Natural killer cell (primary cell): ENCODE results near the gene CYGB. TPM values are rescaled to one million over a fixed set of nuclear protein-coding genes. Genes with fewer than 3 reads are reported as not detected.

Experiments used
- ATAC-seq, 3 donors: fragments of 150-1000 bp in 2 of 3; fragments of 200-7000 bp in 1 of 3; cut with Tn5 transposase; 1 replicate in 1 of 3; 2 replicates in 2 of 3; pipeline ENCODE4 v1.10.0; 2021; ENCODE audit warnings: mild to moderate bottlenecking in 2 of 3, moderate library complexity in 2 of 3
- DNase-seq, 2 donors: peaks; one replicate each; pipeline versions ENCODE4 v3.0.0 to v3.0.0-alpha.2; 2013 to 2021; ENCODE audit warnings: mixed read lengths in 1 of 2
- H3K27ac ChIP-seq: one replicate; pipeline ENCODE4 v1.5.1; 2013; ENCODE audit warnings: mild to moderate bottlenecking, low read length
- H3K27me3 ChIP-seq: one replicate; pipeline ENCODE4 v1.6.1; 2013; ENCODE audit warnings: low read length; ENCODE audit not compliant: control insufficient read depth, insufficient read depth
- H3K36me3 ChIP-seq: one replicate; pipeline ENCODE4 v1.6.1; 2013; ENCODE audit warnings: low read length; ENCODE audit not compliant: control insufficient read depth, insufficient read depth
- H3K4me1 ChIP-seq: one replicate; pipeline ENCODE4 v1.6.1; 2013; ENCODE audit warnings: low read length; ENCODE audit not compliant: control insufficient read depth, insufficient read depth
- H3K4me3 ChIP-seq: one replicate; pipeline ENCODE4 v1.5.1; 2013; ENCODE audit warnings: low read length
- H3K9me3 ChIP-seq: one replicate; pipeline ENCODE4 v1.6.1; 2013; ENCODE audit warnings: low read length; ENCODE audit not compliant: control insufficient read depth, insufficient read depth
- H3K27ac Mint-ChIP-seq, 2 donors: one replicate each; pipeline ENCODE4 v1.8.0; 2022; ENCODE audit warnings: mild to moderate bottlenecking in 2 of 2, mixed read lengths in 2 of 2, moderate library complexity in 1 of 2
- H3K27me3 Mint-ChIP-seq, 2 donors: one replicate each; pipeline ENCODE4 v1.8.0; 2022; ENCODE audit warnings: low read depth in 2 of 2, mixed read lengths in 2 of 2
- H3K36me3 Mint-ChIP-seq: one replicate; pipeline ENCODE4 v1.8.0; 2022; ENCODE audit warnings: mixed read lengths
- H3K4me1 Mint-ChIP-seq, 2 donors: one replicate each; pipeline ENCODE4 v1.8.0; 2022; ENCODE audit warnings: mixed read lengths in 2 of 2
- H3K4me3 Mint-ChIP-seq: one replicate; pipeline ENCODE4 v1.8.0; 2022; ENCODE audit warnings: mild to moderate bottlenecking, moderate library complexity, mixed read lengths
- H3K9me3 Mint-ChIP-seq, 2 donors: one replicate each; pipeline ENCODE4 v1.8.0; 2022; ENCODE audit warnings: mixed read lengths in 2 of 2
- CTCF ChIP-seq: fragments of 200-600 bp; IDR thresholded peaks from one replicate; pipeline ENCODE4 v1.8.0; 2022; ENCODE audit warnings: antibody characterized with exemption
- WGBS: methylation state at CpG from one replicate; pipeline ENCODE4 v1.1.7; 2013; ENCODE audit warnings: missing lambda C conversion rate; ENCODE audit not compliant: insufficient coverage; 5-methylcytosine and 5-hydroxymethylcytosine counted together
- intact Hi-C: fragments of 100-400 bp; cut with micrococcal nuclease; formaldehyde crosslinking; loops from one replicate; pipeline ENCODE4 v1.14.2; 2022
- total RNA-seq, 4 donors: library from RNA; stranded (reverse); fragments of 120-200 nt in 1 of 4; gene quantifications; one replicate each; pipeline versions ENCODE4 v1.2.3 to v1.2.4, GENCODE V29; 2013 to 2022

The CYGB gene
- total RNA-seq, 3 donors from 2014 or later (not counting 1 experiment from before 2014, with no cell fraction given): 0.12 to 0.33 (median 0.16) TPM

- TF ChIP-seq CTCF: no peak
- DNase-seq (no peak), ATAC-seq (no peak)
- WGBS: 97% methylated on average over 21 of the region's 22 CpGs
- intact Hi-C loops: no loop called here
- peaks cover 7% of the 10 kb centered on the region for H3K36me3 ChIP-seq
- Mint-ChIP-seq H3K9me3 (no peaks in the 10 kb centered on the region), H3K27ac (peak overlapping the region; percentile 74 to 79), H3K36me3 (no peaks in the 10 kb centered on the region), H3K4me1 (peaks cover 33 to 46% of the 10 kb centered on the region in 2 donors), H3K4me3 (no peak overlapping the region), H3K27me3 (no peaks in the 10 kb centered on the region)
- peaks cover 69% of the 10 kb centered on the region for H3K4me1 ChIP-seq
- no peak overlapping the region for H3K4me3 ChIP-seq
- no peak overlapping the region for H3K27ac ChIP-seq
- H3K9me3 ChIP-seq: no peaks in the 10 kb centered on the region
- no peaks in the 10 kb centered on the region for H3K27me3 ChIP-seq
Observed at GRCh38 chr17:76487451-76488192, 49.9 kb downstream of the CYGB start.

GRCh38 chr17:76485569-76485968 is 51.9 kb downstream of the CYGB start:
- H3K27me3 ChIP-seq: no peaks in the 10 kb centered on the region
- no peak overlapping the region for H3K27ac ChIP-seq
- WGBS: 31% methylated on average over 11 of the region's 11 CpGs
- no peak for TF ChIP-seq CTCF
- H3K27me3 Mint-ChIP-seq: no peaks in the 10 kb centered on the region
- H3K4me1 Mint-ChIP-seq: peaks cover 20 to 36% of the 10 kb centered on the region in 2 donors
- no peak overlapping the region for H3K4me3 ChIP-seq
- H3K36me3 ChIP-seq: peaks cover 13% of the 10 kb centered on the region
- no peaks in the 10 kb centered on the region for H3K36me3 Mint-ChIP-seq
- ATAC-seq (no peak), DNase-seq (no peak)
- H3K27ac Mint-ChIP-seq: peak overlapping the region; percentile 57 to 83
- H3K4me3 Mint-ChIP-seq: no peak overlapping the region
- intact Hi-C loops: no loop called here
- no peaks in the 10 kb centered on the region for H3K9me3 ChIP-seq
- H3K9me3 Mint-ChIP-seq: no peaks in the 10 kb centered on the region
- H3K4me1 ChIP-seq: peaks cover 66% of the 10 kb centered on the region

GRCh38 chr17:76484228-76484725 is 53.2 kb downstream of the CYGB start:
- Histone ChIP-seq H3K36me3 (peaks cover 17% of the 10 kb centered on the region), H3K27ac (peak overlapping the region; percentile 21), H3K27me3 (no peaks in the 10 kb centered on the region), H3K4me3 (no peak overlapping the region), H3K4me1 (peaks cover 63% of the 10 kb centered on the region), H3K9me3 (no peaks in the 10 kb centered on the region)
- no peaks in the 10 kb centered on the region for H3K36me3 Mint-ChIP-seq
- intact Hi-C loops: no loop called here
- no peak for DNase-seq
- peak overlapping the region; percentile 26 to 57 for H3K27ac Mint-ChIP-seq
- H3K4me3 Mint-ChIP-seq: no peak overlapping the region
- peaks cover 21 to 27% of the 10 kb centered on the region in 2 donors for H3K4me1 Mint-ChIP-seq
- H3K9me3 Mint-ChIP-seq: no peaks in the 10 kb centered on the region
- no peak for ATAC-seq
- no peaks in the 10 kb centered on the region for H3K27me3 Mint-ChIP-seq
- WGBS: 89% methylated on average over 11 of the region's 11 CpGs
- no peak for TF ChIP-seq CTCF
